Measurements from ENCODE around the gene COL4A1. TPM values are rescaled to one million over a fixed set of nuclear protein-coding genes. Genes with fewer than 3 reads are reported as not detected.

The COL4A1 gene
- total RNA-seq, 3 donors from 2014 or later, result 19.0 to 308 (median 61.9) TPM

GRCh38 chr13:110266983-110267382, 40.0 kb downstream of the COL4A1 start:
- peaks cover 8% of the 10 kb centered on the region for H3K4me1 ChIP-seq (ENCODE audit: low read depth)
- H3K36me3 ChIP-seq (ENCODE audit: low read depth), result no peaks in the 10 kb centered on the region
- no peak overlapping the region for H3K4me3 ChIP-seq
- no peak for TF ChIP-seq CTCF (IDR thresholded peaks at IDR 0.05)
- H3K9me3 ChIP-seq, result no peaks in the 10 kb centered on the region
- DNase-seq (no peak), ATAC-seq (no peak)
- intact Hi-C loops (cut with DNase I, micrococcal nuclease), result no loop called here

GRCh38 chr13:110266431-110266809, 40.5 kb downstream of the COL4A1 start:
- intact Hi-C loops (cut with DNase I, micrococcal nuclease), result no loop called here
- no peaks in the 10 kb centered on the region for H3K36me3 ChIP-seq (ENCODE audit: low read depth)
- no peaks in the 10 kb centered on the region for H3K9me3 ChIP-seq
- TF ChIP-seq CTCF (IDR thresholded peaks at IDR 0.05), result no peak
- DNase-seq (no peak), ATAC-seq (no peak)
- peaks cover 8% of the 10 kb centered on the region for H3K4me1 ChIP-seq (ENCODE audit: low read depth)
- no peak overlapping the region for H3K4me3 ChIP-seq

GRCh38 chr13:110265682-110266430, 41.1 kb downstream of the COL4A1 start:
- H3K4me3 ChIP-seq, result no peak overlapping the region
- H3K4me1 ChIP-seq (ENCODE audit: low read depth), result peaks cover 8% of the 10 kb centered on the region
- no peaks in the 10 kb centered on the region for H3K36me3 ChIP-seq (ENCODE audit: low read depth)
- no peak for TF ChIP-seq CTCF (IDR thresholded peaks at IDR 0.05)
- DNase-seq (no peak), ATAC-seq (no peak)
- intact Hi-C loops (cut with DNase I, micrococcal nuclease), result no loop called here
- no peaks in the 10 kb centered on the region for H3K9me3 ChIP-seq

- H3K4me1 ChIP-seq (ENCODE audit: low read depth), result peaks cover 8% of the 10 kb centered on the region
- ATAC-seq (no peak), DNase-seq (no peak)
- no peak overlapping the region for H3K4me3 ChIP-seq
- intact Hi-C loops (cut with DNase I, micrococcal nuclease), result no loop called here
- H3K36me3 ChIP-seq (ENCODE audit: low read depth), result no peaks in the 10 kb centered on the region
- H3K9me3 ChIP-seq, result no peaks in the 10 kb centered on the region
- TF ChIP-seq CTCF (IDR thresholded peaks at IDR 0.05), result no peak
These were observed 41.6 kb downstream of the COL4A1 start for GRCh38 chr13:110265341-110265681.

GRCh38 chr13:110264685-110265275, 42.2 kb downstream of the COL4A1 start:
- intact Hi-C loops (cut with DNase I, micrococcal nuclease), result no loop called here
- DNase-seq, result no peak
- no peak overlapping the region for H3K4me3 ChIP-seq
- no peaks in the 10 kb centered on the region for H3K9me3 ChIP-seq
- H3K4me1 ChIP-seq (ENCODE audit: low read depth), result peaks cover 8% of the 10 kb centered on the region
- TF ChIP-seq CTCF (IDR thresholded peaks at IDR 0.05), result no peak
- H3K36me3 ChIP-seq (ENCODE audit: low read depth), result no peaks in the 10 kb centered on the region
- no peak for ATAC-seq

Measured in mucosa of descending colon (tissue), 3 donors.